Measurements from ENCODE around the gene DNAAF3. TPM values are rescaled to one million over a fixed set of nuclear protein-coding genes. Genes with fewer than 3 reads are reported as not detected.

DNAAF3 gene
- total RNA-seq, 1 donor from 2014 or later: 12.8 TPM

GRCh38 chr19:55153652-55154264, 12.7 kb downstream of the DNAAF3 start:
- no peak for TF ChIP-seq CTCF (IDR thresholded peaks at IDR 0.05)
- Histone ChIP-seq H3K27me3 (ENCODE audit: low read depth) (peaks cover 42% of the 10 kb centered on the region), H3K4me1 (peaks cover 9% of the 10 kb centered on the region), H3K36me3 (no peaks in the 10 kb centered on the region), H3K9me3 (no peaks in the 10 kb centered on the region), H3K27ac (no peak overlapping the region), H3K4me3 (no peak overlapping the region)
- DNase-seq: no peak
- no peak for ATAC-seq
- intact Hi-C loops (cut with DNase I): no loop called here

GRCh38 chr19:55152017-55152416, 14.4 kb downstream of the DNAAF3 start:
- H3K4me1 ChIP-seq: peaks cover 9% of the 10 kb centered on the region
- ATAC-seq (no peak), DNase-seq (no peak)
- peaks cover 37% of the 10 kb centered on the region for H3K27me3 ChIP-seq (ENCODE audit: low read depth)
- H3K4me3 ChIP-seq: no peak overlapping the region
- TF ChIP-seq CTCF (IDR thresholded peaks at IDR 0.05): no peak
- H3K27ac ChIP-seq: no peak overlapping the region
- intact Hi-C loops (cut with DNase I): no loop called here
- no peaks in the 10 kb centered on the region for H3K9me3 ChIP-seq
- H3K36me3 ChIP-seq: no peaks in the 10 kb centered on the region

GRCh38 chr19:55149078-55150003, 17.1 kb downstream of the DNAAF3 start, which contains the start of gene TNNT1:
Gene TNNT1, minus strand, starts transcription at chr19:55149206. Its CDS starts 2,049 bp downstream, at chr19:55147157.
- intact Hi-C loops (cut with DNase I): no loop called here
- no peak within 1 kb of the TSS for H3K27ac ChIP-seq
- peaks cover 9% of the 10 kb centered on the region for H3K4me1 ChIP-seq
- H3K4me3 ChIP-seq: no peak within 1 kb of the TSS
- H3K27me3 ChIP-seq (ENCODE audit: low read depth): peaks cover 47% of the 10 kb centered on the region
- no peaks in the 10 kb centered on the region for H3K36me3 ChIP-seq
- no peaks in the 10 kb centered on the region for H3K9me3 ChIP-seq
- TF ChIP-seq CTCF (IDR thresholded peaks at IDR 0.05): no peak
- DNase-seq (no peak), ATAC-seq (no peak)

- H3K27ac ChIP-seq: no peak overlapping the region
- peaks cover 58% of the 10 kb centered on the region for H3K27me3 ChIP-seq (ENCODE audit: low read depth)
- H3K4me3 ChIP-seq: no peak overlapping the region
- no peak for ATAC-seq
- H3K4me1 ChIP-seq: peaks cover 9% of the 10 kb centered on the region
- H3K9me3 ChIP-seq: no peaks in the 10 kb centered on the region
- H3K36me3 ChIP-seq: no peaks in the 10 kb centered on the region
- intact Hi-C loops (cut with DNase I): no loop called here
- no peak for TF ChIP-seq CTCF (IDR thresholded peaks at IDR 0.05)
- DNase-seq: no peak
Measured at GRCh38 chr19:55147545-55148251, 18.7 kb downstream of the DNAAF3 start.

GRCh38 chr19:55146705-55147273, 19.6 kb downstream of the DNAAF3 start:
- Histone ChIP-seq H3K27me3 (ENCODE audit: low read depth) (peaks cover 68% of the 10 kb centered on the region), H3K9me3 (no peaks in the 10 kb centered on the region), H3K36me3 (no peaks in the 10 kb centered on the region), H3K4me3 (peak overlapping the region; percentile 3), H3K27ac (no peak overlapping the region), H3K4me1 (peaks cover 9% of the 10 kb centered on the region)
- intact Hi-C loops (cut with DNase I): no loop called here
- DNase-seq: no peak
- ATAC-seq: peak in 1 of 2 donors; percentile 19
- no peak for TF ChIP-seq CTCF (IDR thresholded peaks at IDR 0.05)
